Urothelium cell line (cell line): ENCODE measurements around the gene HMCN2.
"Not testable (repeated sequence)": the region's sequence is repeated elsewhere in the genome, so short reads cannot be mapped to it uniquely, and the experiment has no call there.

Source experiments
- DNase-seq: peaks from one replicate; pipeline ENCODE4 v3.0.0; 2011; ENCODE audit warnings: low spot score, mixed read lengths
- FAIRE-seq: peaks from 2 replicates; lab custom pipeline; 2011; peaks lifted over from hg19 to GRCh38; lab: Jason Lieb, UNC

HMCN2 gene

GRCh38 chr9:130382636-130383349 is 117.2 kb downstream of the HMCN2 start:
- DNase-seq: no peak
- FAIRE-seq: no peak

- FAIRE-seq (no peak), DNase-seq (no peak)
Measured at GRCh38 chr9:130383350-130383715, 117.8 kb downstream of the HMCN2 start.

GRCh38 chr9:130383979-130384676 is 118.6 kb downstream of the HMCN2 start:
- FAIRE-seq: no peak

DNA sequence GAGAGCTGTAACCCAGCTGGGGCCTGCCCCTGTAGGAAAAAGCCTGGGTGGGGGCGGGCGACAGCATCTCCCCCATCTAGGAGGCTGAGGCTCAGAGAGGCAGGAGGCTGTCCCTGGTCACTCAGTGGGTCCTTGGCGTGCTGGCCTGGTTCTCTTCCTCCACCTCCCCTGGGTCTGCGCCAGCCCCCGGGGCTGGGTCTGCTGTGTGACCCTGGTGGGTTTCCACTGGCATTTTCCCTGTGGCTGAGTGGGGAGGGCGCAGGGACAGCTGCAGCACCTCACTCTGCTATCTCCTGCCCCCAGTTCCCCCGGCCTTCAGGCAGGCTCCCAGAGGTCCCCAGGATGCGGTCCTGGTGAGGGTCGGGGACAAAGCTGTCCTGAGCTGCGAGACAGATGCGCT is 119.7 kb downstream of the HMCN2 start:
- FAIRE-seq (no peak), DNase-seq (no peak)

More at GRCh38 chr9:130383979-130384676, 118.6 kb downstream of the HMCN2 start:
- no peak for DNase-seq

DNA sequence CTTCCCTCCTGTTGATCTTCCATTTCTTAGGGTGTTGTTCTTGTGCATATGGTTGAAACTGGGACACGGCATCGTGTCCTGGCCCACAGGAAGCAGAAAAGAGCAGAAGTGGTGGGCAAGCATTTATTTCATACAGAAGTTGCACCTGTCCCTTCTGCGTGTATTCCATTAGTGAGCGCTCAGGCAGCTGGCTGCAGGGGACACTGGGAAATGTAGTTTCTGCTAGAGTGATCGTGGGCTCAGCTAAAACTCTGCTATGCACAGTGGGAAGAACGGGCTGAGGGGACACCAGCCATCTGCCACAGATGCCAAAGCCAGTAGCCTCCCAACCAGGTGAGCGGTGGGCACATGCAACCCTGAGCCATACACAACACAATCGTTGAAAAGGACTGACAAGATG is 121.8 kb downstream of the HMCN2 start:
- FAIRE-seq: no peak
- DNase-seq: no peak

DNA sequence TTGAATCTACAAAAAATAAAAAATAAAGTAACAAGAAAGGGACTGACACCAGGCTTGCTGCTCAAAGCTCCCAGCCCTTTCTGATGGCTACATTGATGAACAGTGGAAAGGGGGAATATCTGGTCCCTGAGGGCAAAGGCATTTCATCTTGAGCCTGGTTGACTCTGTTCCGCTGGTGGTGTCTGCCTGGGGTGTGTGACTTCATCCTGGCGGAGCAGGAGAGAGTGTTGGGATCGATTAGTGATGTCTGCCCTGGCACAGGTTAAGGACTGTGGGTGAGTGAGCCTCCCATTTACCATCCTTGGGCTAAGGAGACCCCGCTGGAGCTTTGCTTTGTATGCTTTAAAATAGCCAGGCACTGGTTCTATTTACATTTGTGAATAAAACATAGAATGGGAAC is 122.3 kb downstream of the HMCN2 start:
- FAIRE-seq: no peak
- no peak for DNase-seq

DNA sequence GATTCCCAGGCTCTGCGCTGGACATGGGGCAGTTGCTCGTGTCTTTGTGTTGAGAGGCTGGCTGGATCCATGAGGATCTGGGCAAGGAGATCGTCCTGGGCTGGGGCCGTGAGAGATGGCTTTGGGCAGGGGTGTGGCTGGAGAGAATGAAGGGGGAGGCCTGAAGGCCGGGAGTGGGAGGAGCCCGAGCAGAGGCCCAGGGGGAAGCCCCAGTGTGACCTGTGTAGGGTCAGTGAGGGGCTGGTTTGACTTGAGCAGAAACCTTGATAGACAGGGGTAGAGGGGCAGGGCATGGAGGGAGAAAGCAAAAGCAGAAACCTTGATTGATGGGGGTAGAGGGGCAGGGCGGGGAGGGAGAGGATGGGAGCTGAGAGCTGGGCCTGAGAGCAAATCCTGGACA is 124.8 kb downstream of the HMCN2 start:
- FAIRE-seq: no peak

GRCh38 chr9:130390986-130391385 is 125.4 kb downstream of the HMCN2 start:
- FAIRE-seq (no peak), DNase-seq (no peak)

More for the DNA sequence above, 124.8 kb downstream of the HMCN2 start:
- DNase-seq: no peak

- FAIRE-seq: no peak
- DNase-seq: no peak
Measured at GRCh38 chr9:130391866-130392265, 126.3 kb downstream of the HMCN2 start.

DNA sequence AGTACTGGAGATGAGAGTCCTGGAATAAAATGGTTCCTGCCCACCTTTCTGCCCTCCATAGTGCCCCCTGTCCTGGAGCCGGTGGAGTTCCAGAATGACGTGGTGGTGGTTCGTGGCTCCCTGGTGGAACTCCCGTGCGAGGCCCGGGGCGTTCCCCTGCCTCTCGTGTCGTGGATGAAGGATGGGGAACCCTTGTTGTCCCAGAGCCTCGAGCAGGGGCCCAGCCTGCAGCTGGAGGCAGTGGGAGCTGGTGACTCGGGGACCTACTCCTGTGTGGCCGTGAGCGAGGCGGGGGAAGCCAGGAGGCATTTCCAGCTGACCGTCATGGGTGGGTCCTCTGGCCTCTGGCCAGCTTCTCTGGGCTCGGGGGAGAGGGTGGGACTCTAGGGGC is 128.1 kb downstream of the HMCN2 start:
- DNase-seq (no peak), FAIRE-seq (no peak)

DNA sequence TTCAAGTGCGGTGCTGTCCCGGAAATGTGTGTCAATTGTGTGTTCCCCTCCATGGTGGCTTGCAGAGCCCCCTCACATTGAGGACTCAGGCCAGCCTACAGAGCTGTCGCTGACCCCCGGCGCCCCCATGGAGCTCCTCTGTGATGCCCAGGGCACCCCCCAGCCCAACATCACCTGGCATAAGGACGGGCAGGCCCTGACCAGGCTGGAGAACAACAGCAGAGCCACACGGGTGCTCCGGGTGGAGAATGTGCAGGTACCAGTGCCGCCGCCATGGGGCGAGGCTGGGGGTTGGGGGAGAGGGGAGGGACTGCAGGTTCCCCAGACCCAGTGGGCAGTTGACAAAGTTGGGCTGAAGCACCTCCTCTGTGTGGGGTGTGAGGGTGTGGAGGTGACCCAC is 128.8 kb downstream of the HMCN2 start:
- FAIRE-seq: no peak
- no peak for DNase-seq

DNA sequence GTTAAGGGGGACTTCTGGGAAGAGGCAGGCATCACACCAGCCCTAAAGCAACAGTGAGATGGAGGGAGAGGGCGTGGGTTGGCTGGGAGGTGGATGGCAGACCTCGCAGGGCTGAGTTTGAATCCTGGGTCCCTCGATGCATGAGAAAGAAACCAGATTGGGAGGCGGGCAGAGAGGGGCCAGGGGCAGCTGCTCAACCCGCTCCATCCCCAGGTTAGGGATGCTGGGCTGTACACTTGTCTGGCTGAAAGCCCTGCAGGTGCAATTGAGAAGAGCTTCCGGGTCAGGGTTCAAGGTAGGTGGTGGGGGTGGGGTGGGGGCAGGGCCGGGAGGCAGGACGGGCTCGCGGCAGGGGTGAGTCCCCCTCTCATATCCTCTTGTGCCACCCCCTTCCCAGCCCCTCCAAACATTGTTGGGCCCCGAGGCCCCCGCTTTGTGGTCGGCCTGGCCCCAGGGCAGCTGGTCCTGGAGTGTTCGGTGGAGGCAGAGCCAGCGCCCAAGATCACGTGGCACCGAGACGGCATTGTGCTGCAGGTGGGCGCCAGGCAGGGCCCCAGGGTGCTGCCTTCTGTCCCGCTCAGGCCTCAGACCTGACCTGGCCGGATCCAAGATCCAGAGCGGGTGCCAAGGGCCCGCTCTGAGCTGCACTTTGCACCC is 129.4 kb downstream of the HMCN2 start:
- no peak for DNase-seq

GRCh38 chr9:130395810-130396435 is 130.4 kb downstream of the HMCN2 start:
- DNase-seq: no peak
- FAIRE-seq: no peak

More for the DNA sequence above, 129.4 kb downstream of the HMCN2 start:
- FAIRE-seq: no peak

GRCh38 chr9:130396581-130396980 is 131.0 kb downstream of the HMCN2 start:
- FAIRE-seq (no peak), DNase-seq (no peak)

GRCh38 chr9:130398487-130399240 is 133.1 kb downstream of the HMCN2 start:
- FAIRE-seq (no peak), DNase-seq (no peak)

GRCh38 chr9:130399768-130400167 is 134.2 kb downstream of the HMCN2 start:
- no peak for FAIRE-seq

GRCh38 chr9:130400870-130401269 is 135.3 kb downstream of the HMCN2 start:
- FAIRE-seq: no peak
- no peak for DNase-seq

More at GRCh38 chr9:130399768-130400167, 134.2 kb downstream of the HMCN2 start:
- DNase-seq: no peak

DNA sequence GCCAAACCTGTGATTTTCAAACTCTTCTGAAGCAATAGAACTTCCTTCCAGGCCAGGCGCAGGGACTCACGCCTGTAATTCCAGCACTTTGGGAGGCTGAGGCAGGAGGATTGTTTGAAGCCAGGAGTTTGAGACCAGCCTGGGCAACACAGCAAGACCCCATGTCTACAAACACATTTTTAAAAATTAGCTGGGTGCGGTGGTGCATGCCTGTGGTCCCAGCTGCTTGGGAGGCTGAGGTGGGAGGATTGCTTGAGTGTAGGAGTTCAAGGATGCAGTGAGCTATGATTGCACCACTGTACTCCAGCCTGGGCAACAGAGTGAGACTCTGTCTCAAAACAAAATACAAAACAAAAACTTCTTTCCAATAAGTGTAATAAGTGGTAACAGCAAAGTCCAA is 136.2 kb downstream of the HMCN2 start:
- FAIRE-seq, DNase-seq: not testable (repeated sequence)

DNA sequence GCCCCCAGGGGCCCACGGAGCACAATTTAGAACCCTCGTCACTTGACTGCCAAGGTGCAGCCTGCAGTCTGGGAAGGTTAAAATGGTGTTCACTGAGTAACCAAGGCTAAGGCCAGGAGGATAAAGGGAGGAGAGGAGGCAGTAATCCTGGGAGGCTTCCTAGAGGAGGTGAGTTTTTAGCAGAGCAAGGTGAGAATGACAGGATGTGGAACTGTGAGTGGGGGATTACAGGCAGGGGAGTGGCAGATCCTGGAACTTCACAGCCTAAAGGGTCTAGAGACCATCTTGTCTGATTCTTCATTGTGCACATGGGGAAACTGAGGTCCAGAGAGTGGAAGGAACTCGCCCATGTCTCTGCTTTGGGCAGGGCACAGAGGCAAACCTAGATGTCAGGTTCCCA is 136.7 kb downstream of the HMCN2 start:
- no peak for DNase-seq
- no peak for FAIRE-seq

DNA sequence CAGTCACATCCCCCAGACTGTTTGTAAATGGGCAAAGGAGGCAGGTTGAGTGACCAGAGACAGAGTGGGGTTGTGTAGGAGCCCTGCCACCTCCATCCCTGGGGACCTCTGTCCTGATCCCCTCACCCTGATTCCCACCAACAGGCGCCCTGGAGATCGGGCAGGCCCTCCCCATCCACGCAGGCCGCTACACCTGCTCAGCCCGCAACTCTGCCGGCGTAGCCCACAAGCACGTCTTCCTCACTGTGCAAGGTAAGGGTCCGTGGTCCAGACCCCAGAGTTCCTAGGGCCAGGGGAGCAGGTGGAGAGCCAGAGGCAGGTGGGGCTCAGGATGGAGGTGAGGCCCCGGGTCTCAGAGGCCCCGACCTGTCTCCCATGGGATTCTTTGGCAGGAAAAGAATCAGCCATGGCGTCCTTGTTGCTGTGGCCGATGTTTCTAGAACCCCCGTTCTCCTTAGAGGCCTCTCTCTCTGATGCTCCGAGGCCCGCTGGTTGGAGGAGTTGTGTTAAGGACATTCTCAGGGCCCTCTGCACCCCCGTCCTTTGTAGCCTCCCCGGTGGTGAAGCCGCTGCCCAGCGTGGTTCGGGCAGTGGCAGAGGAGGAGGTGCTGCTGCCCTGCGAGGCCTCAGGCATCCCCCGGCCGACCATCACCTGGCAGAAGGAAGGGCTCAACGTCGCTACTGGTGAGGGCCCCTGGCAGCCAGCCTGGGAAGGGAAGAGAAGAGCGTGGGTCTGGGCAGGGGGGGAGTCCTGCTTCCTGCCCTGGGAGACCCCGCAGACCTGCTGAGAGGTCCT is 137.3 kb downstream of the HMCN2 start:
- no peak for DNase-seq
- FAIRE-seq: no peak
